ENCODE measurements around the gene DERL3.

DERL3 gene

DNA sequence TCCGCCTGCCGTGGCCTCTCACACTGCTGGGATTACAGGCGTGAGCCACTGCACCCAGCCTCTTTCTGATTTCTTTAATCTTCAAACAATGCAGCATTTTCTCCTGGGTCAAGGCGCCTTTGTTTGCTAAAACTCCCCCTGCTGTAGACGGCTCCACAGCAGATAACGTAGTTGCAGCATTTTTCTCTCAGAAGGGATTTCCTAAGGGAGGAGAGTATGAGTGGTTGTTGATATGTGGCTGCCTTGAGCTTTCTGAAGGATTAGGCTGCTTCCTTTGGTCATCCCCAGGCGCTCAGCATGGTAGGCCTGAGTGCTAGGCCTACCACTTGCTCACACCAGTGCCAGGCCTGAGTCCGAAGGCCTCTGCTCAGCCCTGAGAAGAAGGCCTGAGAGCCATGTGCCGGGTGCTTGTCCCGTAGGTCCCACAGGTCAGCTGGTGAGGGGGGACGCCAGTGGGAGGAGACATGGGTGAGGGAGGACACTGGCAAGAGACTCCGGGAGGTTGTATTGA, 34.0 kb downstream of the DERL3 start:
- no peak for DNase-seq (ENCODE audit: low read depth in 1 of 2, low spot score in 1 of 2)

DNA sequence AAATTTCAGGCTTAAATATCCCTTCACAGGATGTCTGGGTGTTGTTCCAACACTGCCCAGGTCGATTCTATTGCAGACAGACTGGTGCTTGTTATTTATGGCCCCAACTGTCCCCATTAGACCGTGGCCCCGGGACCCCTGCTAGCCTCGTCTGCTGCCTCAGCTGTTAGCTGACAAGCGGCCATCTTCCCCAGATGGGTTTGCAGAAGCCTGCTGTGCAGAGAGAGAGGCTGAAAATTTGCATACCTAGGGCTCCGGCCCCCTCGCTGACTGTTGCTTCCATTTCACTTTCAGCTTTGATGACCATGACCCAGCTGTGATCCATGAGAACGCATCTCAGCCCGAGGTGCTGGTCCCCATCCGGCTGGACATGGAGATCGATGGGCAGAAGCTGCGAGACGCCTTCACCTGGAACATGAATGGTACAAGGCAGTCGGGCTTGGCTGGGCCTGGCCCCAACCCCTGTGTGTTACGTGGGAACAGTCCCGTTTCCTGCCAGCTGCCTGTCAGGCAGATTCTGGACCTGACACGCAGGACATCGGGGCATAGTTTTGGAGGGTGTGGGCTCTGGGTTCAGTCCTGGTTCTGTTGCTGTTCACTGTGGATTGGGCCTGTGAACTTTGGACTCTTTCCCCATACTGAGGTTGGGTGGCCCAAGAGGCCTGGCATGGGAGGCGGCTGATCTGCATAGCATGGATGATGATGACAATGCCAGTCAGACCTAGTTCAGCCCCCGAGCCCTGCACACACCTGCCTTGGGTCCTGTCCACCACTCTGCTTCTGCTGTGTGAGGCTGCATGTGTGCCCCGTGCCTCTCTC, 35.6 kb downstream of the DERL3 start:
- DNase-seq (ENCODE audit: low read depth in 1 of 2, low spot score in 1 of 2): no peak

DNA sequence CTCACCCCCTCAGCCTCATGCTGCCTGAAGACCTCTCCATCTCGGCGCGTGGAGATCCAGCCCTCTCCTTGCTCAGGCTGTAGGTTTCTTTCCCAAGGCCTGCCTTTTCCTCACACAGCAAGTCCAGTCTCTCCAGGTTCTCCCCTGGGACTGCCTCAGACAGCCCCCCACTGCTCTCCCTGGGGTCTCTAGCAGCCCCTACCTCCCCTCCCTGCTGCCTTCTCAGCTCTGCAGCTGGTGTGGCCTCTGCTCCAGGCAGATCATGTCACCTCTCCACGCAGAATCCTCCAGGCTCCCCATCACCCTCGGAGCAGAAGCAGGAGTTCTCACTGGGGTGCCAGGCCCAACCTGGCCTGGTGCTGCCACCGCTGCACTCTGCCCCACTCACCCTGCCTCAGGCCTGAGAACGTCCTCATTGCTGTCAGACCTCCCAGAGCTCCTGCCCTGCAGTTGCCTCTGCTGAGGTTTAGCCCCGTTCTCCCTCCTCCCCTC, 36.9 kb downstream of the DERL3 start:
- no peak for DNase-seq (ENCODE audit: low read depth in 1 of 2, low spot score in 1 of 2)

DNA sequence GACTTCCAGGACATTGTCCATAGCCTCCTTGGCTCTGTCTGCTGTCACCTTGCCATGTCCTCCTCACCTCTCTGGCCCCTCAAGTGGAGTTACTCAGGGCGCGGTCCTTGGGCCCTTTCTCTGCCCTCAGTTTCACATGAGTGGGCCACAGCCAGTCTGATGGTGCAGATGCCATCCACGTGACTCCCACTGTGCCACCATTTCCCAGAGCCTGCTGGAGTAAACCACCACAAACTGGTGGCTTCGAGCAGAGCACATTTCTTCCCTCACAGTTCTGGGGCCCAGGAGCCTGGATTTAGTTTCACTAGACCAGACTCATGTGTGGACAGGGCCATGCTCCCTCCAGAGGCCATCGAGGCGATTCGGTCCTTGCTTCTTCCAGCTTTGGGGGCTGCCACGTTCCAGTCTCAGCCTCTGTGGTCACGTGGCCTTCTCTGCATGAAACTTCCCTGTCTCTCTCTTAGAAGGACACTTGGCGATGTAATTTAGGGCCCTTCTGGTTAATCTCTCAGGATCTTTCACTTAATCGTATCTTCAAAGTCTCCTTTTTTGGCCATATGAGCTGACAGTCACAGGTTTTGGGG, 37.5 kb downstream of the DERL3 start:
- no peak for DNase-seq (ENCODE audit: low read depth in 1 of 2, low spot score in 1 of 2)

DNA sequence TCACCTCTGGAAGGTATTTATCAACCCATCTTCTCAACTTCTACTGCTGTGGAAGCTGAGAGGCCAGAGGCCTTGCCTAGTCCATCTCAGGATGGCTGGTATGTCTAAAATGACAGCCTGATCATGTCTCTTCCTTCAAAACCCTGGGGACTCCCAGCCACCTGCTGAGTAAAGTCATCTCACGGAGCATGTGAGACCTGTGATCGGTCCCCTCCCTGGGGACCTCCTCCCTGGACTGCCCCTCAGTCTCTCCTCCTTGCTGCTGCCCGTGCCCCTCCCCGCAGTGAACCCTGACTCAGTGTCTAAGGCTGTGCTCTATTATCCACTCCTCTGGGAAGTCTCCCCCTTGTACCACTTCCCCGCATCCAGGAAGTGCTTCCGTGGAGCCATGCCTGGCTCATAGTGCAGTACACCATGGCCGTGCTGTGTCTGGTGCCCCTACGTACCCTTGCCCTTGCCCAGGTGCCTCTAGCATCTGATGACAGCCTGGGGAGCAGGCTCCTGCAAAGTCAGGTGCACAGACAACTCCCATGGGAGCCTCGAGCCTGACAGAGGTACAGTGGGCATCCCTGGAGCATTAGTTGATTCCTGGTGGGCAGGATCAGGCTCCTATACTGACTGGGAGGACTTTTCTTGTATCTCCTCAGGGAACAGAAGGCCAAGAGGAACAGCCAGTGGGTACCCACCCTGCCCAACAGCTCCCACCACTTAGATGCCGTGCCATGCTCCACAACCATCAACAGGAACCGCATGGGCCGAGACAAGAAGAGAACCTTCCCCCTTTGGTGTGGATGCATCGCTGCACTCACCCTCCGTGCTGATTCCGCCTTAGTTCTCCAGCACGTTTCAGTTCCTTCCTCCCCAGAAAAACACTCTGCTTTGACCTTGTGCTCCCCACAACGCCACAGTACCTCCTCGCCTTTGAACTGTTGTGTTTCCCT, 38.2 kb downstream of the DERL3 start:
- no peak for DNase-seq (ENCODE audit: low read depth in 1 of 2, low spot score in 1 of 2)

DNA sequence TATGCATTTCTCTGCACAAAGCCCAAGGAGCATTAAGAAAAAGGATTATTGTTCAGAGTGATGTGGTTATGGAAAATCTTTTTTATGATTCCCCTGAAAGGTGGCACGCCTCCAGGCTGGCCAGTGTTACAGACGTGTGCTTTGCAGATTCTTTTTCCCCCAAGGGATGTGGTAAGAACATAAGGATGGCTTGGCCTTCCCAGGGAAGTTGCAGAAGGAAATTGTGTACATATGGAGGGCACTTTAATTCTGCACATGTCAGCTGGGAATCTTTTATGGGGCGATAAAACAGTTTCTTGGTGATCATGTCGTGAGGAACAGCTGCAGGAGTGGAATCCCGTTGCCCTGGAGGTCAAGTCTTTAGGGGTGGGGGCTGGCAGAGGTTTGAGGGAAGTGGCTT, 42.3 kb downstream of the DERL3 start:
- no peak for DNase-seq (ENCODE audit: low read depth in 1 of 2, low spot score in 1 of 2)

DNA sequence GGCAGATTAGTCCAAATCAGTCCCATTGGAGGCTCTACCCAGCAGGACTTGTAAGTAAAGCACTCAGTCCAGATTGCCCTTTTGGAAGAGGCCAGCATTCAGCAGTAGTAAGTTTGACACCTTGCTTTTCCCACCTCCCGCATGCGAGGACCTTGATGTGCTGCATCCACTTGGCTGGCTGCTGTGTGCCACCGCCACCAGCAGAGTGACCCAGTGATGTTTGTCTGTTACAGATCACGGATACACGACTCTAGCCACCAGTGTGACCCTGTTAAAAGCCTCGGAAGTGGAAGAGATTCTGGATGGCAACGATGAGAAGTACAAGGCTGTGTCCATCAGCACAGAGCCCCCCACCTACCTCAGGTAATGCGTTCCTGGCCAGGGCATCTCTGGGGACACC, 45.5 kb downstream of the DERL3 start:
- DNase-seq (ENCODE audit: low read depth in 1 of 2, low spot score in 1 of 2): no peak

DNA sequence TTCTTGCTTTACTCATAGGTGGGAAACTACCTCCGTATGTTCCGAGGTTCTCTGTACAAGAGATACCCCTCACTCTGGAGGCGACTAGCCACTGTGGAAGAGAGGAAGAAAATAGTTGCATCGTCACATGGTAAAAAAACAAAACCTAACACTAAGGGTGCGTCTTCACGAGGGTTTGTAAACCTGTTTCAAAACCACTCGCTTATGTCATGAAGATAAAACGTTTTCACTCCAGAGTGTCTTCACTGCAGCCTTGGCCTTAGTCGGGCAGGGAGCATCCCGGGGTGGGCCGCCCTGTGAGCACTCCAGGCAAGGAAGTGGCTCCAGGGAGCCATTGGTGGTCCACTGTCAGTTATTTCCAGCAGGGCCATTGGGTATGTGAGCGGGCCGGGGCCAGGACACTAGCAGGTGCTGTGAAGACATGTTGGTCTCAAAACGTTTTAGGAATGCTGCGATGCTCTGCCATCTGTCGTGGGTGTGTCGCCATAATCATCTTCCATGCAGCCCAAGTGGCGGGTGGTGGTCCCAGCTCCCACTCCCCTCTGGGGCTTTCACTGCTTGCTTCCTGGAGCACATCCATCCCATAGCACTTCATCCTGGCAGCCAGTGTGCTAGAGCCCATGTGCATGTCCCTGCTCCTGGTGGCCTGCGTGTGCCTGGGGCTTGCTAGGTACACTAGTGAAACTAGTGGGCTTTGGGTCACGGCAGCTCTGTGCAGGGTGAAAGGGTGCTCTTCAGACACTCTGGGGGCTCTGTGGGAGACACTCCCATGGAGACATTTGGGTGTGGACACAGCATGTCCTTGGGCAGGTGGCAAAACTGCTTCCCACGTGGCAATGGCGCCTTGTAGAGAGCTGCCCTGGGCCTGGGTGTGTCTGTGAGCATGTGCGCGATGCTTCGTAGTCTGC, 46.8 kb downstream of the DERL3 start:
- no peak for DNase-seq (ENCODE audit: low read depth in 1 of 2, low spot score in 1 of 2)

DNA sequence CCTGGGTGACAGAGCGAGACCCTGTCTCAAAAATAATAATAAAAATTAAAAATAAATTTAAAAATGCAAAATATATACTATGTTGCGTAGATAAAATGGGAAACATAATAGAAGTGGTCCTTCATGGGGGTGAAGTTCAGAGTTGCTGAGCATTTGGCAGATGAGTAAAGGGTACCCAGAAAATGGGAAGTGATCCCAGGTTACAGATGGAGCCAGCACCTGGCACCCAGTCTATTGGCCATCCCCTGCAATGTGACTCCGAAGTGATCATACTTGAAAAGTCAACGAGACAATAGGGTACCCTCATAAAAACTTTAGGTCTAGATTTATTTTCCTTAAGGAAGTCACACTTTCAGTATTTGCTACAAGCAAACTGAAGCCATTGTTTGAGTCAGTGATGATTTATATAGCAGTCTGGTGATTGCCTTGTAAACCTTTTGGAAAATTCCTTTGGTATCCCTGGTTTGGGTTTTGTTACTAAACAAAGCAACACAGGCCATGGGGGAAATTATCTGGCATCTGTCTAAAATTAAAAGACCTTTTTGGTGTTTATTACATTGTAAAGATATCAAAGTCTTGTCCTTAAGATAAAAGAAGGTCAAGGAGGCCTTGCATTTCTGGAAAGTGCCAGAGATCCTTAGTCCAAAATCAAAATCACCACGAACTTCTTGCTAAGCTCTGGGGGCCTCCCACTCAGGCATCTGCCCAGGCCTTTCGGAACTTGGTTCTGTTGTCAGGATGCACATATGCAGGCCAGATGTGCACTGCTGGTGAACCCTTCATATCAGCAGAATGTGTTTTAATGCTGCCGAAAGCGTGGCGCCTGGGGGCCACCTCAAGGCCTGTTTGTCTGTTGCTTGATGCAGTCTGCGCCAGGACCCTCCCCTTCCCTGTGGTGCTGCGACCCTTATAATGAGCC, 47.7 kb downstream of the DERL3 start:
- DNase-seq (ENCODE audit: low read depth in 1 of 2, low spot score in 1 of 2): no peak

DNA sequence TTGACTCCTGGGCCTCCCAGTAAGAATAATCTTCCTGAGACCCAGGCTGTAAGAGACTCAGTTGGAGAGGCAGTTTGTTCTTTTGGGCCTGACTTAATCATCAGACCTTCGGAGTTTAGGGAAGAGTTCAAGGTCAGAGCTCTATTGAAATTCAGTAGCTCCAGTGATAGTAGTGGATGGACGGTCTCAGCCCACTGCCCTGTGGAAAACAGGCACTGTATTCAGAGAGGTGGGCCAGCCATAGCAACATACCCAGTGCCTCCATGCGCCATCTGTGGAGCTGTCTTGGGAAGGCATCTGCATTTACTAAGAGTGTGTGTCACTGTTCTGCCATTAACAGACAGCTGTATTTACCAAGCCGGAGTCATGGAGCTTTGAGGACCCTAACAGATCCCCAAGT, 49.2 kb downstream of the DERL3 start:
- no peak for DNase-seq (ENCODE audit: low read depth in 1 of 2, low spot score in 1 of 2)

DNA sequence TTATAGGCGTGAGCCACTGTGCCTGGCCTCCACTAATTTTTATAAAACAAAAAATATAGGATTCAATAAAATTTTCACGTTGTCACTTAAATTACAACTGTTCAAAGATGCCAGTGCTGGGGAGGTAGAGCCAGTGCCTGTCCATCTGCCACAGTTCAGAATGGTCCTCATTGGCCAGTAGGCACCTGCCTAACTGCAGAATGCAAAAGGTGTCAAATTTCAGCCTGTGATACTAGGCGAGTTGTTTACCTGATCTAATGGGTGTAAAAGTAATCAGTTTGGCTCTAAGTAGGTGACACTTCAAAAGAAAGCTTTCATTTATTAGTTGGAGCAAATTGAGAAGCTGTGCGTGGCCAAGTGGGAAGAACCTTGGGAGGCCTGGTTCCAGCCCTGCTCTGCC, 49.7 kb downstream of the DERL3 start:
- no peak for DNase-seq (ENCODE audit: low read depth in 1 of 2, low spot score in 1 of 2)

DNA sequence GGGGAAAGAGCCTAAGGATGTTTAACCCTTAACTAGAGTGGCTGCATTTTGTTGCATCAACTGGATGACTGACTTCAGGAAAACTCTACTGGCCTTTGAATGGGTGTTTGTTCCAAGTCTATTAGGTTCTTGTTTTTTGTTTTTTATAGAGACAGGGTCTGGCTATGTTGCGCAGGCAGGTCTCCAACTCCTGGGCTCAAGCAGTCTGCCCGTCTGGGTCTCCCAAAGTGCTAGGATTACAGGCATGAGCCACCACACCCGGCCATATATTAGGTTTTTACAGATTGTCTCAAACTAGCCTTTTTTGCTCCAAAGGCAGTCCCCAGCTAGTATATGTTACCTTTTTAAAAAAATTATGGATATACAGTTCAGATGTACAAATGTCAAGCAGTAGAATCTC, 50.9 kb downstream of the DERL3 start:
- no peak for DNase-seq (ENCODE audit: low read depth in 1 of 2, low spot score in 1 of 2)

DNA sequence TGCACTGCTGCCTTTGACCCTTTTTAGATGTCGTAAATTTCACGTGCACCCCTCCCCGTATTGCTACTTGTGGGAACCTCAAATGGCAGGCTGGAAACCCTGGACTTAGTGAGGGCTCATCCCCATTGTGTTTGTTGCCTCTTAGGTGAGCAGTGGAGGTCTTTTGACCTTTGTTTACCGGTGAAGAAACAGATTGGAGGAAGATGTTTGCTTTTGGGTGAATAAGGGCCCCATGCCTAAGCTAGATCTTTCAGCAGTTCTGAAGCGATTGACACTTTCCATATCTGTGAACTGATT, 51.3 kb downstream of the DERL3 start:
- DNase-seq (ENCODE audit: low read depth in 1 of 2, low spot score in 1 of 2): no peak

DNA sequence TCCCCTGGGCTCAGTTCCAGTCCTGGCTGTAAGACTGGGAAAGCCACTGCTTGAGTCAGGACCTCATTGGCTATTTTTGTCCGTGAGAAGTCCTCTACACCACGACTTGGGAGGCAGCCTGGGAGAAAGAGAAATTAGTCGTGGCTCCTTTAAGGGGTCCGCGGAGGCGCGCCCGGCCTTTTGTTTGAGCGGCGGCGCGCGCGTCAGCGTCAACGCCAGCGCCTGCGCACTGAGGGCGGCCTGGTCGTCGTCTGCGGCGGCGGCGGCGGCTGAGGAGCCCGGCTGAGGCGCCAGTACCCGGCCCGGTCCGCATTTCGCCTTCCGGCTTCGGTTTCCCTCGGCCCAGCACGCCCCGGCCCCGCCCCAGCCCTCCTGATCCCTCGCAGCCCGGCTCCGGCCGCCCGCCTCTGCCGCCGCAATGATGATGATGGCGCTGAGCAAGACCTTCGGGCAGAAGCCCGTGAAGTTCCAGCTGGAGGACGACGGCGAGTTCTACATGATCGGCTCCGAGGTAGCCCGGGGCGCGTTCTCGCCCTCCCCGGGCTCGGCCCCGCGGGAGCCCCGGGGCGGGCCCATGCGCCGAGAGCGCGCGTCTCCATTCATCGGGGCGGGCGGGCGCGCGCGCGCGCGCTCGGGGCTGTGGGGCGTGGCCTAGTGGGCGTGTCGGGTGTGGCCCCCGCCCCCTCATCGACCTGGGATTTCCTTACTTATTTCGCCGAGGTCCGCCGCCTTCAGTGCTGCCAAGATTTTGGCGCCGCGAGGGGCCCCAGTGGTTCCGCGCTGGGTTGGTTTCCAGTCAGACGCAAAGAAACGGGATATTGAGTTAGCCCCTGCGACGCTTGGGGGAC, 51.8 kb downstream of the DERL3 start, which contains the start of gene SMARCB1:
TSS of gene SMARCB1 (plus strand) at position 215 of the 848 bp plus-strand sequence. CDS start at position 419, 204 bp downstream.
- DNase-seq (ENCODE audit: low read depth in 1 of 2, low spot score in 1 of 2): peak; percentile 85 to 90

DNA sequence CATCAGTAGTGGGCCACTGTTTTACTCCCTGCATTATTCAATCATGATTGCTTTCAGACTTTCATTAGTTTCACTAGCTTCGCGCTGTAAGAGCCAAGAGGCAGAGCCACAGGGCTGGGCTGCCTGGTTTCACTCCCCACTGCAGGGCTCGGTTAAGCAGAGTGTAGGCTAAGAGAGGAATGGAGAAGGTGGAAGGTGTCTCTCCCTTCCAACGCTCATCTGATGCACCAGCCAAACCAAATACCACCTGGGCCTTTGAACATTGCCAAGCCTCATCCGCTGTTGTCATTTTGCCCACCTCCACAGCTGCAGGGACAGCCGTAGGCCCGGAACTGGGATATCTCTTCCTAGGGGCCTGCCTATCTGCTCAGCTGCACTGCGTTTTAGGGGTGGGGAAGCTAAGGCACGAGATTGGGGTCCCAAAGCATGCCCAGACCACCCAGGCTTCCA, 52.5 kb downstream of the DERL3 start:
- DNase-seq (ENCODE audit: low read depth in 1 of 2, low spot score in 1 of 2): no peak
